ENCODE results near the gene SPATS2. TPM values are rescaled to one million over a fixed set of nuclear protein-coding genes. Genes with fewer than 3 reads are reported as not detected.
"Not testable (repeated sequence)": the region's sequence is repeated elsewhere in the genome, so short reads cannot be mapped to it uniquely, and the experiment has no call there.

Gene SPATS2
- total RNA-seq, 1 experiment from 2014 or later, result 74.2 TPM

DNA sequence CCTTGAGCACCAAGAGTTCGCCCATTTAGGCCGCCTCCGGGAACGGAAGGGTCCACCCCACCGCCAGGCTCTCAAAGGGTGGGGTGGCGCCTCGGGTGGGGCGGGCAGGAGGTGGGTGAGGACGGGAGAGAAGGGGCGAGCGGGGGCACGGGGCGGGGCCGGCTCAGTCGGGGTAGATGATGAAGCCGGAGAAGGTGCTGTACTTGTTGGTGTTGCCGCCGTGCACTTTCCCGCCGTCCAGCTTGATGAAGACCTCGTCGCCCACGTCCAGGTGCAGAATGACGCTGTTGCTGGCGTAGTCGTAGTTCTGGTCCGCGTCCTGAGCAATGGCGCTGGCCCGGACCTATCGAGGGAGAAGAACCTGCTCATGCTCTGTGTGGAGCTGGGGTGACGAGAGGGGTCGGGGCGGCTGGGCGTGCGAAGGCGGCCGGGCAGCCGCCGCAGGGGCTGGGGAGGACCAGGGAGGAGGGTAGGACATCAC, 34.3 kb upstream of the SPATS2 start (continued):
- TF ChIP-seq, protein P1, sequence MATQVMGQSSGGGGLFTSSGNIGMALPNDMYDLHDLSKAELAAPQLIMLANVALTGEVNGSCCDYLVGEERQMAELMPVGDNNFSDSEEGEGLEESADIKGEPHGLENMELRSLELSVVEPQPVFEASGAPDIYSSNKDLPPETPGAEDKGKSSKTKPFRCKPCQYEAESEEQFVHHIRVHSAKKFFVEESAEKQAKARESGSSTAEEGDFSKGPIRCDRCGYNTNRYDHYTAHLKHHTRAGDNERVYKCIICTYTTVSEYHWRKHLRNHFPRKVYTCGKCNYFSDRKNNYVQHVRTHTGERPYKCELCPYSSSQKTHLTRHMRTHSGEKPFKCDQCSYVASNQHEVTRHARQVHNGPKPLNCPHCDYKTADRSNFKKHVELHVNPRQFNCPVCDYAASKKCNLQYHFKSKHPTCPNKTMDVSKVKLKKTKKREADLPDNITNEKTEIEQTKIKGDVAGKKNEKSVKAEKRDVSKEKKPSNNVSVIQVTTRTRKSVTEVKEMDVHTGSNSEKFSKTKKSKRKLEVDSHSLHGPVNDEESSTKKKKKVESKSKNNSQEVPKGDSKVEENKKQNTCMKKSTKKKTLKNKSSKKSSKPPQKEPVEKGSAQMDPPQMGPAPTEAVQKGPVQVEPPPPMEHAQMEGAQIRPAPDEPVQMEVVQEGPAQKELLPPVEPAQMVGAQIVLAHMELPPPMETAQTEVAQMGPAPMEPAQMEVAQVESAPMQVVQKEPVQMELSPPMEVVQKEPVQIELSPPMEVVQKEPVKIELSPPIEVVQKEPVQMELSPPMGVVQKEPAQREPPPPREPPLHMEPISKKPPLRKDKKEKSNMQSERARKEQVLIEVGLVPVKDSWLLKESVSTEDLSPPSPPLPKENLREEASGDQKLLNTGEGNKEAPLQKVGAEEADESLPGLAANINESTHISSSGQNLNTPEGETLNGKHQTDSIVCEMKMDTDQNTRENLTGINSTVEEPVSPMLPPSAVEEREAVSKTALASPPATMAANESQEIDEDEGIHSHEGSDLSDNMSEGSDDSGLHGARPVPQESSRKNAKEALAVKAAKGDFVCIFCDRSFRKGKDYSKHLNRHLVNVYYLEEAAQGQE (IDR thresholded peaks at IDR 0.05; ENCODE audit: low read depth), result no peak
- TF ChIP-seq, protein P2, sequence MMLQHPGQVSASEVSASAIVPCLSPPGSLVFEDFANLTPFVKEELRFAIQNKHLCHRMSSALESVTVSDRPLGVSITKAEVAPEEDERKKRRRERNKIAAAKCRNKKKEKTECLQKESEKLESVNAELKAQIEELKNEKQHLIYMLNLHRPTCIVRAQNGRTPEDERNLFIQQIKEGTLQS (IDR thresholded peaks at IDR 0.05), result no peak
- TF ChIP-seq SIN3A (IDR thresholded peaks at IDR 0.05; ENCODE audit: low read depth) (no peak), RAD21 (IDR thresholded peaks at IDR 0.05; ENCODE audit: low read depth) (no peak), ELF1 (IDR thresholded peaks at IDR 0.05; ENCODE audit: borderline replicate concordance, low read depth) (no peak)
- TF ChIP-seq, protein P3, sequence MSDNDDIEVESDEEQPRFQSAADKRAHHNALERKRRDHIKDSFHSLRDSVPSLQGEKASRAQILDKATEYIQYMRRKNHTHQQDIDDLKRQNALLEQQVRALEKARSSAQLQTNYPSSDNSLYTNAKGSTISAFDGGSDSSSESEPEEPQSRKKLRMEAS (IDR thresholded peaks at IDR 0.05), result no peak

DNA sequence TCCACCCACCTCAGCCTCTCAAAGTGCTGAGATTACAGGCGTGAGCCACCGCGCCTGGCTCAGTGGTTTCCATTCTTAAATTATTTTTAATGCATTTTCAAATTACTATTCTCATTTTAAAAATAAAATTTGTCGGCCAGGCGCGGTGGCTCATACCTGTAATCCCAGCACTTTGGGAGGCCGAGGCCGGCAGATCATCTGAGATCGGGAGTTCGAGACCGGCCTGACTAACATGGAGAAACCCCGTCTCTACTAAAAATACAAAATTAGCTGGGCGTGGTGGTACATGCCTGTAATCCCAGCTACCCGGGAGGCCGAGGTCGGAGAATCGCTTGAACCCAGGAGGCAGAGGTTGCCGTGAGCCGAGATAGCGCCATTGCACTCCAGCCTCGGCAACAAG, 33.5 kb upstream of the SPATS2 start:
- intact Hi-C loops (cut with micrococcal nuclease); H4K20me1 ChIP-seq (ENCODE audit: insufficient read depth); BruUV-seq (replicated peaks); H3K9ac ChIP-seq (ENCODE audit: low read length); DNase-seq (ENCODE audit: low read depth, low spot score); H3K4me2 ChIP-seq (ENCODE audit: low read length); RAD21 ChIA-PET (ENCODE audit: low non-redundant PET in 1 of 2, low total read pairs in 2 of 2, uncharacterized antibody in 2 of 2, unreplicated experiment in 2 of 2); H3K27ac ChIP-seq (ENCODE audit: low read depth, low read length); ATAC-seq; H3K79me2 ChIP-seq (ENCODE audit: insufficient read depth, low read length); H3K27me3 ChIP-seq (ENCODE audit: insufficient read depth, low read length); H3K9me3 ChIP-seq (ENCODE audit: control insufficient read depth in 1 of 2, insufficient read depth in 1 of 2, low read depth in 1 of 2, low read length in 2 of 2); H2AFZ ChIP-seq (ENCODE audit: low read depth, low read length, poor library complexity, severe bottlenecking); H3K9me2 ChIP-seq (ENCODE audit: insufficient read depth); H3K4me3 ChIP-seq (replicated peaks in 1 of 2; ENCODE audit: low read depth in 1 of 2, low read length in 2 of 2): not testable (repeated sequence)
- ChIA-PET POLR2A (interaction anchor here (1.0 to 1.3 kb wide), 2 partner anchors 10 to 37 kb away, joined by 3 to 5 read pairs; no protein-coding TSS in a partner anchor), CTCF (interaction anchor here (2.8 to 3.5 kb wide), 2 partner anchors 8 to 181 kb away, joined by 29 to 45 read pairs; no protein-coding TSS in a partner anchor)
- H3K4me1 ChIP-seq (ENCODE audit: control insufficient read depth in 1 of 2, insufficient read depth in 2 of 2, low read length in 2 of 2), result peaks cover 5 to 30% of the 10 kb centered on the region in 2 experiments; a peak in 3 of 4 replicates
- H3K36me3 ChIP-seq (ENCODE audit: control insufficient read depth in 1 of 2, insufficient read depth in 2 of 2, low read length in 2 of 2), result peaks cover 2 to 14% of the 10 kb centered on the region in 2 experiments; a peak in 2 of 4 replicates
